Stimulated activated CD4-positive, alpha-beta T cell treated with anti-CD3 and anti-CD28 coated beads, TNF-alpha, amount 100 ng/mL, for 48 hours (primary cell): ENCODE results near the gene JADE2.
"Not testable (repeated sequence)": the region's sequence is repeated elsewhere in the genome, so short reads cannot be mapped to it uniquely, and the experiment has no call there.

ENCODE experiments used
- DNase-seq, 3 donors: peaks; one replicate each; pipeline ENCODE4 v3.0.0-alpha.2; 2020; ENCODE audit warnings: low read depth in 3 of 3

JADE2 gene

DNA sequence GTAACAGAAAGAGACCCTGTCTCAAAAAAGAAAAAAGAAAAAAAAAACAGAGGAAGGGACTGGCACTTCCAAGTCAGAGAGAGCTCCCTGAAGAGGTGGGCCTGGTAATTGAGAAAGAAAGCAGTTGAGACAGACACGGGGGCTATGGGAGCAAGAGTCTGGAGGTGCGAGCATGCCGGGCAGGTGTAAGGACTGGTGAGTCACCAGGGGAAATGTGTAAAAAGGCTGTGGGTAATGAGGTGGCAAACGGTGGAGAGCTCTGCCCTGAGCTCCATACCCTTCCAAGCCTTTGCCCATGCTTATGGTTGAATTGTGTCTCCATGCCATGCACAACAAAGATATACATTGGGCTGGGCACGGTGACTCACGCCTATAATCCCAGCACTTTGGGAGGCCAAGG lies 18.0 kb upstream of the JADE2 start:
- no peak for DNase-seq

DNA sequence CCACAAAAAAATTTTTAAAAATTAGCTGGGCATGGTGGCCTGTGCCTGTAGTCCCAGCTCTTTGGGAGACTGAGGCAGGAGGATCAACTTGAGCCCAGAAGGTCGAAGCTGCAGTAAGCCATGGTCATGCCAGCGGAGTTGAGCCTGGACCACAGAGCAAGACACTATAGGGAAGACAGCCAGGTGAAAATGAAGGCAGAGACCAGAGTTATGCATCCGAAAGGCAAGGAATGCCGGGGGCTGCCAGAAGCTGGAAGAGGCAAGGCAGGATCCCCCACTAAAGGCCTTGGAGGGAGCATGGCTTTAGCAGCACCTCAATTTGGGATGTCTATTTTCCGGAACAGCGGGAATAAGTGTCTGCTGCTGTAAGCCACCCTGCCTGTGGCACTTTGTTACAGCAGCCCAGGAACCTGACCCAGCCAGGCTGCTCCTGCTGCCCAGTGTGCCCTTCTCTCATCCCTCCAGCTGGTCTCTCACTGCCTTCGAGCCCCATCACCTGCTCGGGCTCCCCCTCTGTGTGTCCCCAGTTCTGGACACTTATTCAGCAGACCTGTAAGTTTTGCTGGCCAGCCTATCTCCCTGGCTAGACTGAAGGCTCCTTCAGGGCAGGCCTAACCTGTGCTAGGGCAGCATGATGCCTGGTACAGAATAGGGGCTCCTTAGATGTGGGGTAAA lies 16.8 kb upstream of the JADE2 start:
- no peak for DNase-seq

DNA sequence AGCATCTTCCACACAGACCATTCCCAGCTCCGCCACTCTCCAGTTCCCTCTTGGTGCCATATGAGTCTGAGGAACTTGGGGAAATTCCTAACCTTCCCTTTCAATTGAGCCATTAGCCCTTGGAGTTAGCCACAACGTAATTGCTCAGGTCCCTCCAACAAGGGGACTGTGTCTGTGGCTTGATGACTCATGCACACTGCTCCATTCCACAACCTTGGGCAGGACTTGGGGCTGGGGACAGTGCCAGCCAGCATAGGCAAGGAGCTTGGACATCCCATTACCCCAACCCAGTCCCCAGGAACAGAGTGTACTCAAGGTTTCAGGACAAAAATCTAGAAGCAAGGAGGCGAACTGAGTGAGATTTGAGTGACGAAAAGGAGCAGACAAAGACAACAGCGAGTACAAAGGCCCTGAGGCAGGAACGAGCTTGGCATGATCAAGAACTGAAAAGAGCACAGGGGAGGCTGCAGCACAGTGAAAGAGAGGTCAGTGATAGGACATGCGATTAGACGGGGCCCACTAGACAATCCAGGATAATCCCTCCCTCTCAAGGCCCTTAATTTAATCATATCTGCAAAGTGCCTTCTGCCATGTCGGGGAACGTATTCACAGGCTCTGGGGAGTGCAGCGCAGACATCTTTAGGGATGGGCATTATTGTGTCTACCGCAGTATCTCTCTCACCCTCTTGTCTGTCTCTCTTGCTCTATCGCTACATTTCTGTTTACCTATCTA lies 16.0 kb upstream of the JADE2 start:
- DNase-seq, result no peak

DNA sequence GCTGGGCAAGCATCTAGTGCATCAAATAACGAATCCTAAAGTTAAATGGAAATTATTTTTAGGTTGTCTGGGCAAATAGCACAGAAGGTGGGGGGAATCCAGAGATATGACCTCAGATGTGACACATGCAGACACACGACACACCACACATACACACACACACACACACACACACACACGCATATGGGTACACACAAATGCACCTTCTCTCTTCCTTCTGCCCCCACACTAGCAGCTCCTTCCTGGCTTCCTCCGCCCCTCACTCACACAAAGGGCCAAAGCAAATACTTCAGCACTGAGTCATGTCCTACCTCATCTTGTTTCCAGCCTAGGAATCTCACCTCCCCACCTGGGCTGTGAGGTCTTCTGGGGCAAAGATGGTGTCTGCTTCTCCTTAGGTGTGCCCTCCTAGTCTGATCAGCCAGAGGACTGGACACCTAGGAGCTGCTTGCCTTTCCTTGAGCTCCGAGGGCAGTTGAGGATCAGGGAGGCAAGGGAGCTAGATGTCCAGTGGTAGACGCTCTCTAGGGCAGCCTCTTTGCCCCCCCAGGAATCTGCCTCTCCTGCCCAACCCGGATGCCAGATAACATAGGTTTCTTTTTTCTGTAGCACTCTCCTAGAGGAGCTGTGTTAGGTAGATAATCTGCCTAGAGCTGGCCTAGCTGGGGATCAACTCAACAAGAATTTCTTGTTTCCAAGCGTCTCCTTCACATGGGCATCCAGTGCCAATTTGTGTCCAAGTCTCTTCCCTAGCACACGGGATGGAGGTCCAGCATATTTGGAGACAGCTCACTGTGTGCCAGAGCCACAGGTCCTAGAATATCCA lies 14.3 kb upstream of the JADE2 start:
- peak in 2 of 3 donors; percentile 50 to 63 for DNase-seq

DNA sequence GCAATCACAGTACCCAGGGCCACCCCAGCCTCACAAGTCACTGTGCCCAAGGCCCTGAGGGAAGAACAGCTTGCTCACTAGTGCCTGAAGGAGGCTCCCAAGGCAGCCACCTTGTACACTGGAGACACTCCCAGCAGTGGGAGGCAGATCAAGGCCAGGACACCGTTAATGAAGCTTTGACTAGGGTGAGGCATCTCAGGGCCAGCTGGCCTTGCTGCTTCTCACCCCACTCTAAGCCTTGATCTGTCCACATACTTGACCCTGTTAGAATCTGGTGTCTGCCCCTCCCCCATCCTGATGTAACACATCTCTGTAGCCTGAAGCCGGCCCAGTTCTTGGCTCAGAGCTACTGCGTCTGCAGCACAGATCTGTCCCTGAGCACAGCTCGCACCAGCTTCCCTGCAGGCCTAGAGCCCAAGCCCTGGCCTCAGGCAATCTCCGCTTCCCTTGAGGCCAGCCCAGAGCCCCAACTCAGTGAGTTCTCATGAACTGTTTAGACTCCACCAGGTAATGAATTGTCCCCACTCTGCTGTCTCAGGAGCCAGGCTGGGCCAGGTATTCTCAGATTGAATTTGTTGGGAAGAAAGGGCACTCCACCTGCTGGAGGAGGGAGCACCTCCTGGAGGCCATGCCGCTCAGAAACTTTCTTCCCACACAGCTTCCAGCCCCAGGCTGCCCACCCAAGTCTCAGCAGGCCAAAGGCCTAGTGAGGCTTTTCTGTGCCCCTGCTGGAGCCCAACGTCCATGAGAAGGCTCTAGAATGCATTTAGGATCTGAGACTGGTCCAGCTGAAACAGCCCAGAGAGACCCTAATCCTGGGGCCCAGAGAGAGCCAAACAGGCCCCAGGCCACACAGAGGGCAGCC lies 13.4 kb upstream of the JADE2 start:
- no peak for DNase-seq

DNA sequence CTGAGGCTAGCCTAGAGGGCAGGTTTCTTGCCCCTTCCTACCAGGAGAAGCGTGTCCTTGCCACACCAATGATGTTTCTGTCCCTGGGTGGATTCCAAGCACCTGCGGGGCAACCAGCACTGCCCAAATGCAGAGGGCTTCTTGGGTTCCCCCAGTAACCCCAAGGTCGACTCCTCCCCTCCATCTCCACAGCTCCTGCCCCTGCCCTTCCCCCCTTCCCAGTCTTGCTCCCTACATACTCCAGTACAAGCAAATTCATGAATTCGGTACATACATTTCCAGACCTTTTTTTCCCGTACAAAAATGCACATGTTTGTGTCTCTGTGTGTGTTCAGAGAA lies 12.8 kb upstream of the JADE2 start:
- DNase-seq, result no peak

DNA sequence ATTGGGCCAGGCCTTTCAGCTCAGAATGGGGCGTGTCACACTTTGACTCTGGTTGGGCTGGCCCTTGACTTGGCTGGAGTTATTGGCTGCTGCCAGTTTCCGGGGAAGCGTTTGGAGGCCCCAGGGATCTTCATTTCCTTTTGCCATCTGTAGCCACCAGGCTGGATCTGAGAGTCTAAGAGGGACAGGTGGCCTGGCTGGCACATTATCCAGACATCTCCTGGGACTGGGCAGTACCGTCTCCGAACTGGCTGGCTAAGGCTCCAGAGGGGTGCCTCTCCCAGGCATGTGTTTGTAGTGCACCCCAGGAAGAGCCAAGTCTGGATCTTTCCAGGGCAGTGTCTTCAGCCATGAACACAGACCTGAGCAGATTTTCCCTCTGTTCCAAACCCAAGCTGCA lies 9.7 kb upstream of the JADE2 start:
- no peak for DNase-seq

DNA sequence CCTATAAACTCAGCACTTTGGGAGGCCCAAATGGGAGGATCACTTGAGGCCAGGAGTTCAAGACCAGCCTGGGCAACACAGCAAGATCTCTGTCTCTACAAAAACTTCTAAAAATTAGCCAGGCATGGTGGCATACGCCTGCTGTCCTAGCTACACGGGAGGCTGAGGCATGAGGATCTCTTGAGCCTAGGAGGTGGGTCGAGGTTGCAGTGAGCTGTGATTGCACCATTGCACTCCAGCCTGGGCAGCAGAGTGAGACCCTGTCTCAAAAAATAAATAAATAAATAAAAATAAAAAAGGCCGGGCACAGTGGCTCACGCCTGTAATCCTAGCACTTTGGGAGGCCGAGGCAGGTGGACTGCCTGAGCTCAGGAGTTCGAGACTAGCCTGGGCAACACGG lies 8.5 kb upstream of the JADE2 start:
- DNase-seq, result not testable (repeated sequence)

DNA sequence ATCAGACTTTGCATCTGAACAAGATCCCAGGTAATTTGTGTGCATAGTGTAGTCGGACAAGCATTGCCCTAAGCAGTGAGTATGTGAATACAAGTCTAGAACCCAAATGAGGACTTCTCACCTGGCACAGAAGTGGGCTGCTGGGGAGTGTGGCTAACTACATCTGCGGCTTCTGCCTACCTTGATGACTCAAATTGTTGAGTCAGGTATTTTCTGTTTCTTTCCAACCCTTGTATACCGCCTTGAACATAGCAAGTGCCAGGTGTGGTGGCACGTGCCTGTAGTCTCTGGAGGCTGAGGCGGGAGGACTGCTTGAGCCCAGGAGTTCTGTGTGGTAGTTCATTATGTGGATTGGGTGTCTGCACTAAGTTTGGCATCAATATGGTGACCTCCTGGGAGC lies 7.9 kb upstream of the JADE2 start:
- DNase-seq, result no peak

DNA sequence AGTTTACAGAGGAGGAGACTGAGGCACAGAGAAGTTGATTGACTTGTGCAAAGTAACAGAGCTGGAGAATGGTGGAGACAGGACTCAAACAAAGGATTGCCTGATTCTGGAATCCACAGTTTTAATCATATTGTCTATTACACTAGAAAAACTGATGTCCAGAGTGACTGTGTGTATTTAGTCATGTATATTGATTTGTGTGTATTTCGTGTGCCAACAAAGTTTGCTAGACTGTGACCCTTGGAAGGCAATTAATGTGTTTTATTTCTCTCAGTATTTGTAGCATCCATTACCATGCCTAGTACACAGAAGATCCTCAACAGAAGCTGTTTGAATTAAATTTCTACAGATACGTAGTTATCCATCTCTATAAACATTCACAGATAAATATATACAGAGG lies 5.5 kb upstream of the JADE2 start:
- DNase-seq, result no peak

DNA sequence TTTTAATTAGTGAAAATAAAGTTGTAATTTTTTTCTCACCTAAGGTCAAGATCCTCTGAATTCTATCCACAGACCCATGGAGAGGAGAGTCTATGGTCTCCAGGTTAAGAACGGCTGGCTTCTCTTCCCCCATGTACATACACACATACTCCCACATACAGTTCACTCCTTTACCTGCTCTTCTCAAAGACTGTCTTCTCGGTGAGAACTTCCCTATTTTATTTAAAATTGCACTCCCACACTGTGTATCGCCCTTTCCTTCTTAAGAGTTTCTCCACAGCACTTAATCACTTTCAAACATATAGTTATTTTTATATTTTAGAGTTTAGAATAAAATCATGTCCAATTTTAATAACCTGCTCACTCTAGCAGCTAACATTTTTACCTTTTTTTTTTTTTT lies 3.6 kb upstream of the JADE2 start:
- no peak for DNase-seq

DNA sequence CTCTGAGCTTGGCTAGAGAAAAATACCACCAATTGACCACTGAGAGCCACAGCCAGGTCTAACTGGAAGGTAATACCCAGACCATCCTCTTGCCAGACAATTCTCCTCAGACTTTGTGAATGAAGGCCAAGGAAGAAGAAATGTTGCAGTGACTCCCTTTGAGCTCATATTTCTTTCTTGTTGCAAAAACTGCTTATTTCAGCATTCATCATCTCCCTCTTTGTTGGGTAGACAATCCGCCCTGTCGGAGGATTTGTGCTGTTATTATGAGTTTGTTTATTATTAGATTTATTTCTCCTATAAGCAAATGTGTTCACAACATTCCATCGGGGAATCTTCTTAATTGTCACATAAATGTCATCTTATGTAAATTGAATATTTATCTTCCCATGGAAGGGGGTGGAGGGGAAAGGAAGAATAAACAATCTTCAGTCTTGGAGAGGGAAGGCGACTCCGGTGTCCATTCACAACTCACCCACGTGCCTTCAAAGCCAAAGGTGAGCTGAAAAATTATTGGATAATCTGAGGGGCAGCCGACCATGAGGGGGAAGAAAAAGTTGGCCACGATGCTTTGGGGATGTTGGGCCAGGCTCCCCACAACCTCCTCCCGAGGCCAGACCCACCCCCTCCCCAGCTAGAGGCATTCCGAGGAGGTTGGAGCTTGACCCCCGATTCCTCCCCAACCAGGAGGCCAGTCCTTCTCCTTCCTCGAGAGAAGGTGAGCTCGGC lies 1.8 kb upstream of the JADE2 start:
- no peak for DNase-seq

DNA sequence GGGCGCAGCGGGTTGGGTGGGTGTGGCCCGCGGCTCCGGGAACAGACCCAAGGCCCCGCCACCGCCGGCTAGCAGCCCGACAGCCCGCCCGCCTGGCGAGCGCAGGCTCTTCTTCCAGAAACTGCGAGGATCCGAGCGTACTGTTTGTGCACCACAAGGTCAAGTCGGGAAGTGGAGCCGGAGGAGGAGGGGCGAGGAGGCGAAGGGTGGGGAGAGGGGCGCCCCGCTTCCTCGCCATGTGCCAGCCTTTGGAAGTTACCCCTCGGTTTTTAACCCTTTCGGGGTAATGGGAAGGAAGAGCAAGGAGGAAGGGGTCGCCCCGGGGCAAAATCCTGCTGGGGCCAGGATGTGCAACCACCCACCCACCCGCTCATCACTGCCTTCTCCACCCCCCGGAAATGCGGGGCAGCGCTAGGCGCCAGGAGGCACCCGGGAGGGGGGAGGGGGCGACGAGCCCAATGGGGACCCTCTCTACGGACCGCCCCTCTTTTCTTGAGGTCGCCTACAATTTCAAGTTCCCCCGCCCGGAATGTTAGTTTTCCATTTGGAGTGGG lies 1.1 kb upstream of the JADE2 start:
- peak in 2 of 3 donors; percentile 41 to 69 for DNase-seq

DNA sequence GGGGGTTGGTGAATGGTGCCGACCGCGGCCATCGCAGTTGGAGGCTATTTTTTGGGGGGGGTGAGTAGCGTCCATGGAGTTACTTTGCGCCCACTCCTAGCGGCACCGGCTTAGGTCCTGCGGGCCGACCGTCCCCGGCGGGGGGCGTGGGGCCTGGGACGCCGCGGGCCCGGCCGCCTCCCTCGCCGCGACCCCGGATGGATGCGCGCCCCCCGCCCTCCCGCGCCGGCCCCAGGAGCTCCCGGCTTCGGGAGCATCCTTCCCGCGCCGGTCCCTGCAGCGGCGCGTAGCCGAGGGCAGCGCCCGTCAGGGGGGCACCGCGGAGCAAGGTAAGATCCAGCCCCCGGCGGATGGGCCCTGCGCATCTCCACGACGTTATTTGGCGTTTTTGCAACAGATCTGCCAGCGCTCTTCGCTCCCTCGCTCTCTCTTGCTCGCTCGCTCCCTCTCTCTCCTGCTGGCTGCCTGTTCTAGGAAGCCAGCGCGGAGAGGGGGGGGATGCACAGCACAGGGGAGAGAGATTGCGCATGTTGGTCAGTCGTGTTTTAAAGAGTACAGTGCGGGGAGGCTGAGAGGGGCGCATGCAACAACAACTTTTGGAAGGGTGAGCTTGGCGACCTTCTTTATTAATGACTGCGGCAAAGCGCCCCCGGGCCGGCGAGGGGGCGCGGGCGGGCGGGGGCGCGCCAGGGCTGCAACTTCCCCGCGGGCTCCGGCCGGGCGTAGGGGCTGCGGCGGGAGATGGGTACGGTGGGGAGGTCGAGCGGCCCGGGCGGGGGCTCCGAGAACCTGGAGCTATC lies 413 bp downstream of the JADE2 start:
- peak in 2 of 3 donors; percentile 37 to 55 for DNase-seq

DNA sequence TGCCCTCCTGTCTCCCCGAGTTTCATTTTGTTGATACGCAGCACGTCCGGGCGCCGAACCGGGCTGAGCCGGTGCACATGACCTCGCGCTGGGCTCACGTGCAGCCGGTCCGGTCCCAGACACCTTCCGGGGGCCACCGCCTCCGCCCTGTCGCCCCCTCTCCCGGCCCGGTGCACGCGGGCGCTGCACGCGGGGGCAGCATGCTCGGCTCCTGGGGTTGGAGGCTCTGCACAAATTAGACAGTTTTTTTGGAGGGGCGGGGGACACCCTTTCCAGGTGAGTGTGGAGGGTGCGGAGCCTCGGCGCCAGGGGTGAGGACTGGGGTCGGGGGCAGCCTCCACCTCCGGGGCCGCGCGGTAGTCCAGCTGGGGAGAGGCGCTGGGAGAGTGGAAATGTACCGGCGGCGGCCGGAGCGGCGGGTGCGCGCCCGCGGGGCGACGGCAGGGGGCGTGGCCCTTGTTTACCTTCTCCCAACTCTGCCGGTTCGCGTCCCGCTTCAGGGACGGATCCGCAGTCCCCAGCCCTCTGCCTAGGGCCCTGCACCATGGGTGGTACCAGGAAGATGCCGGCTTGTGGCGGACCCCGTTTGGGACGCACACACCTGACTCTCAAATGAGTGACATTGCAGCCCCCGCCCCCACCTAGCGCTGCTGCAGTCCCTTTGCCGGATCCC lies 1.1 kb downstream of the JADE2 start:
- DNase-seq, result peak; percentile 65 to 78 (median 77)

DNA sequence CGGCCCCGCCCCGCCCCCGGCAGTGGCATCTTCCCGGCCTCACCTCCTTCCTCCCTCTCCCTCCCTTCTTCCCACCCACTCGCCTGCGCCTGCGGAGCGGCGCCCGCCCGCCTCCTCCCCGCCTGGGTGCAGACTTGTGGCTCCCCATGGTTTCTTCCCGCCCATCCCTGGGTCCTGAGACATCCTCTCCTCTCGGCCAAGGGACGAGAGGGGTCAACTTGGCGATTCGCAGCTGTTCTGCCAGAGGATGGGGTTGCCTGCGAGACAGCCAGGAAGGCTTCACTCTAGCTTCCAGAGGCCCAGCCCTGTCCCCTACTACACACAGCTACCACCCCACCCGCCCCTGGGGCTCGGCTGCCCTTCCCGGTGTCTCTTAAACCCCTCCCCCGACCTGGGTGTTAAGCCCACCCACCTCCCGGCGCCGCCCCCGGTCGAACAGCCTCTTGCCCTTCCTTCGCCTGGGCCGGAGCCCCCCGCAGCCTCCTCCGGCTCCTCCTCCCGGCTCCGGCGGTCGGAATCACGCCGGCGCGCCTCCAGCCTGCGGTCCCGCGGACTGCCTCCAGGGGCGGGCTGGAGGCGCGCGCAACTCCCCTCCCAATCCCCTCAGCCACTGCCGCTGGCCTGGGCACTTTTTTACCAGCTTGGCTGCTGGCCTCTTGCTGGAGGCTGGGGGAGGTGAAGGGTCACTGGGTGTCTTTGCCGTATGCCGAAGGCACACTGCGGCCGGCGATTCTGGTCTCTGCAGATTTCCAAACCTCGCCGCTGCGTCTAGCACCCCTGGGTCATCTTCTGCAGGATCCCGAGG lies 1.9 kb downstream of the JADE2 start:
- peak; percentile 55 to 77 (median 60) for DNase-seq

DNA sequence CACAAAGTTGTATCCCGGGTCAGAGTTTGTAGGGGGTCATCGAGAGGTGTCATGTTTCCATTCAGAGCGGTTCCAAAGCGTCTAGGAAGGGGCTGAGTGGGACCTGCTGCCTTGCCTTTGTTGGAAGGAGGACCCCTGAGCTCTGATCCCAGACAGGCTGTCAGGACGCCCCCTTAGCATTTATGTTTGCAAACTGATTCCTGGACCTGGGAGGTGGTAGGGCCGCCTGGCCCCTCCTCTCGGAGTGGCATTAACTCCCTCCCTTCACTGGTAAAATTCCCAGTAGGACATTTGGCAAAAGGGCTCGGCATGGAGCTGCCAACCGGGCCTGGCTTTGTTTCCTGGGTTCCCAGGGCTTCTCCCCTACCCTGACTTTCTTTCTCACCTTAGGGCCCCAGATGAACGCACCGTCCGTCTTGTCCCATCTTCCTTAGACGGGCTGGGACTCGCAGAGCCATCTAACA lies 2.5 kb downstream of the JADE2 start:
- no peak for DNase-seq

DNA sequence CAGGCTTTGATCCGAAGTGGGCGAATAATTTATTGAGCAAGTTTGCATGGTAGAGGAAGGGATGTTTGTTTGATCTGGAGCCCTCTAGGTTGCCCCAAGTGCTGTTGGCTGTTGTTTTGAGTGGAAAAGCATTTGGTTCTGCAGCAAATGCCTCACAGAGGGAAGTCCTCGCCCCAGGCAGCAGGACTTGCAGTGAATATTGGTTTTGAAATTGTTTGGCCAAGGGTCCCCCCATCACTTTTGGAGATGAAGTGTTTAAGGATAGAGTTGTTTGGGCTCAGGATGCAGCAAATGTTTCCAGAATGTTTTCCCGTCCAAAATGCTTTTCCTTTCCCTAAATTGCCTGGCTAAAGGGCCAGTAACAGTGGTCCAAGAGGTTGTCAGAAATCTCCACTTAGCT lies 3.1 kb downstream of the JADE2 start:
- no peak for DNase-seq
